Measurements from ENCODE around the gene AMIGO2.
"Not testable (repeated sequence)": the region's sequence is repeated elsewhere in the genome, so short reads cannot be mapped to it uniquely, and the experiment has no call there.

AMIGO2 gene

DNA sequence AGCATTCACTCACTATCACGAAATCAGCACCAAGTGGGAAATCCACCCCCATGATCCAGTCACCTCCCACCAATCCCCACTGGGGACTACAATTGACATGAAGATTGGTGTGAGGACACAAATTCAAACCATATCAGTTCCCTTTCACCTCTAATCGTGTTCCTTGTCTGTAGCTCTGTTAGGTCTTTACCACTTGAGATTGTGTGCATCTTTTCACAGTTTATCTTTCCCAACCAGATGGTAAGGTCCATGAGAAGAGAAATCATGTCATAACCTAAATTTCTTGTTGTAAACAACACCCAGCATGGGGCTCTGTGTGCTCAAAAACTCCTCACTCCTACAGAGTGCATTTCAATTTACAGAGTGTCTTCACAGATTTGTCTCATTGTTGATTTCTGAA lies 27.5 kb downstream of the AMIGO2 start:
- no peak overlapping the region for H3K27ac ChIP-seq (ENCODE audit: low read depth, low read length)
- H4K8ac ChIP-seq (ENCODE audit: low read depth, low read length): no peak overlapping the region
- H3K4me1 ChIP-seq (ENCODE audit: control insufficient read depth in 1 of 2, insufficient read depth in 2 of 2, low read length in 2 of 2): no peaks in the 10 kb centered on the region
- no peaks in the 10 kb centered on the region for H3K27me3 ChIP-seq (ENCODE audit: insufficient read depth, low read length)
- peaks cover 11% of the 10 kb centered on the region for H3K9me3 ChIP-seq (ENCODE audit: insufficient read depth, low read depth, low read length)
- H3K14ac ChIP-seq (ENCODE audit: low read length): no peak overlapping the region
- no peak overlapping the region for H2AK5ac ChIP-seq (ENCODE audit: low read length)
- no peak overlapping the region for H2BK120ac ChIP-seq (ENCODE audit: insufficient read depth, low read length, poor library complexity)
- no peak overlapping the region for H4K12ac ChIP-seq (ENCODE audit: low read depth, low read length)
- no peak for DNase-seq
- H2AFZ ChIP-seq (ENCODE audit: insufficient read depth, low read length, poor library complexity): no peak overlapping the region
- no peak overlapping the region for H3K9ac ChIP-seq (ENCODE audit: low read length)
- H3K4me2 ChIP-seq (ENCODE audit: low read length): no peak overlapping the region
- H3K36me3 ChIP-seq (ENCODE audit: control insufficient read depth in 1 of 2, insufficient read depth in 2 of 2, low read length in 2 of 2): peaks cover 0 to 1% of the 10 kb centered on the region in 2 experiments
- no CpG with 5 or more reads among the region's 2 CpGs for WGBS (ENCODE audit: extremely low coverage, insufficient coverage, insufficient read length)
- no peaks in the 10 kb centered on the region for H3K79me2 ChIP-seq (ENCODE audit: control insufficient read depth, insufficient read depth, low read length, poor library complexity)
- H3K4ac ChIP-seq (ENCODE audit: low read depth, low read length): no peak overlapping the region
- no peak overlapping the region for H4K91ac ChIP-seq (ENCODE audit: low read depth, low read length)
- no peak overlapping the region for H3K4me3 ChIP-seq (ENCODE audit: low read depth, low read length)
- H3K79me1 ChIP-seq (ENCODE audit: low read length): no peaks in the 10 kb centered on the region
- no peak overlapping the region for H3K18ac ChIP-seq (ENCODE audit: low read length)
- H3K23ac ChIP-seq (ENCODE audit: low read length): no peak overlapping the region
- no peak overlapping the region for H2BK5ac ChIP-seq (ENCODE audit: low read depth, low read length, poor library complexity)
- no peak overlapping the region for H2BK12ac ChIP-seq (ENCODE audit: low read length)

GRCh38 chr12:47051291-47051690 lies 28.5 kb downstream of the AMIGO2 start:
- WGBS (ENCODE audit: extremely low coverage, insufficient coverage, insufficient read length): no CpG with 5 or more reads among the region's 3 CpGs

GRCh38 chr12:47048541-47048940 lies 31.2 kb downstream of the AMIGO2 start:
- Histone ChIP-seq H3K18ac (ENCODE audit: low read length) (no peak overlapping the region), H3K4me3 (ENCODE audit: low read depth, low read length) (no peak overlapping the region), H3K36me3 (ENCODE audit: control insufficient read depth in 1 of 2, insufficient read depth in 2 of 2, low read length in 2 of 2) (no peaks in the 10 kb centered on the region), H3K79me2 (ENCODE audit: control insufficient read depth, insufficient read depth, low read length, poor library complexity) (no peaks in the 10 kb centered on the region), H3K27me3 (ENCODE audit: insufficient read depth, low read length) (no peaks in the 10 kb centered on the region), H2BK12ac (ENCODE audit: low read length) (no peak overlapping the region), H4K91ac (ENCODE audit: low read depth, low read length) (no peak overlapping the region), H2BK120ac (ENCODE audit: insufficient read depth, low read length, poor library complexity) (no peak overlapping the region), H3K23ac (ENCODE audit: low read length) (no peak overlapping the region), H2AK5ac (ENCODE audit: low read length) (no peak overlapping the region), H2AFZ (ENCODE audit: insufficient read depth, low read length, poor library complexity) (no peak overlapping the region), H3K14ac (ENCODE audit: low read length) (no peak overlapping the region), H2BK5ac (ENCODE audit: low read depth, low read length, poor library complexity) (no peak overlapping the region), H3K9me3 (ENCODE audit: insufficient read depth, low read depth, low read length) (peaks cover 5% of the 10 kb centered on the region), H3K27ac (ENCODE audit: low read depth, low read length) (no peak overlapping the region), H3K4ac (ENCODE audit: low read depth, low read length) (no peak overlapping the region), H4K8ac (ENCODE audit: low read depth, low read length) (no peak overlapping the region), H3K4me2 (ENCODE audit: low read length) (no peak overlapping the region), H3K4me1 (ENCODE audit: control insufficient read depth in 1 of 2, insufficient read depth in 2 of 2, low read length in 2 of 2) (no peaks in the 10 kb centered on the region), H3K9ac (ENCODE audit: low read length) (no peak overlapping the region), H4K12ac (ENCODE audit: low read depth, low read length) (no peak overlapping the region), H3K79me1 (ENCODE audit: low read length) (no peaks in the 10 kb centered on the region)
- no peak for DNase-seq

More at GRCh38 chr12:47051291-47051690, 28.5 kb downstream of the AMIGO2 start:
- not testable (repeated sequence) for H3K23ac ChIP-seq (ENCODE audit: low read length); H3K79me2 ChIP-seq (ENCODE audit: control insufficient read depth, insufficient read depth, low read length, poor library complexity); H3K9ac ChIP-seq (ENCODE audit: low read length); H3K36me3 ChIP-seq (ENCODE audit: control insufficient read depth in 1 of 2, insufficient read depth in 2 of 2, low read length in 2 of 2); H2BK120ac ChIP-seq (ENCODE audit: insufficient read depth, low read length, poor library complexity); H3K4me1 ChIP-seq (ENCODE audit: control insufficient read depth in 1 of 2, insufficient read depth in 2 of 2, low read length in 2 of 2); H2BK5ac ChIP-seq (ENCODE audit: low read depth, low read length, poor library complexity); H3K4me2 ChIP-seq (ENCODE audit: low read length); H2AK5ac ChIP-seq (ENCODE audit: low read length); H3K4me3 ChIP-seq (ENCODE audit: low read depth, low read length); H4K12ac ChIP-seq (ENCODE audit: low read depth, low read length); H3K79me1 ChIP-seq (ENCODE audit: low read length); H4K91ac ChIP-seq (ENCODE audit: low read depth, low read length); H2AFZ ChIP-seq (ENCODE audit: insufficient read depth, low read length, poor library complexity); H4K8ac ChIP-seq (ENCODE audit: low read depth, low read length); H3K27me3 ChIP-seq (ENCODE audit: insufficient read depth, low read length); H3K27ac ChIP-seq (ENCODE audit: low read depth, low read length); H2BK12ac ChIP-seq (ENCODE audit: low read length); H3K4ac ChIP-seq (ENCODE audit: low read depth, low read length); DNase-seq; H3K18ac ChIP-seq (ENCODE audit: low read length); H3K9me3 ChIP-seq (ENCODE audit: insufficient read depth, low read depth, low read length); H3K14ac ChIP-seq (ENCODE audit: low read length)

GRCh38 chr12:47041327-47041726 lies 38.4 kb downstream of the AMIGO2 start:
- no peak overlapping the region for H3K23ac ChIP-seq (ENCODE audit: low read length)
- H4K12ac ChIP-seq (ENCODE audit: low read depth, low read length): no peak overlapping the region
- H4K8ac ChIP-seq (ENCODE audit: low read depth, low read length): no peak overlapping the region
- H3K4me3 ChIP-seq (ENCODE audit: low read depth, low read length): no peak overlapping the region
- H3K18ac ChIP-seq (ENCODE audit: low read length): no peak overlapping the region
- no peaks in the 10 kb centered on the region for H3K79me1 ChIP-seq (ENCODE audit: low read length)
- H3K4me2 ChIP-seq (ENCODE audit: low read length): no peak overlapping the region
- H4K91ac ChIP-seq (ENCODE audit: low read depth, low read length): no peak overlapping the region
- H2BK120ac ChIP-seq (ENCODE audit: insufficient read depth, low read length, poor library complexity): no peak overlapping the region
- no peak overlapping the region for H2AFZ ChIP-seq (ENCODE audit: insufficient read depth, low read length, poor library complexity)
- WGBS (ENCODE audit: extremely low coverage, insufficient coverage, insufficient read length): no CpG with 5 or more reads among the region's 4 CpGs
- no peaks in the 10 kb centered on the region for H3K36me3 ChIP-seq (ENCODE audit: control insufficient read depth in 1 of 2, insufficient read depth in 2 of 2, low read length in 2 of 2)
- H2AK5ac ChIP-seq (ENCODE audit: low read length): no peak overlapping the region
- H2BK5ac ChIP-seq (ENCODE audit: low read depth, low read length, poor library complexity): no peak overlapping the region
- H3K14ac ChIP-seq (ENCODE audit: low read length): no peak overlapping the region
- H3K27ac ChIP-seq (ENCODE audit: low read depth, low read length): no peak overlapping the region
- no peak for DNase-seq
- H3K9ac ChIP-seq (ENCODE audit: low read length): no peak overlapping the region
- no peaks in the 10 kb centered on the region for H3K4me1 ChIP-seq (ENCODE audit: control insufficient read depth in 1 of 2, insufficient read depth in 2 of 2, low read length in 2 of 2)
- H2BK12ac ChIP-seq (ENCODE audit: low read length): no peak overlapping the region
- H3K4ac ChIP-seq (ENCODE audit: low read depth, low read length): no peak overlapping the region
- no peaks in the 10 kb centered on the region for H3K27me3 ChIP-seq (ENCODE audit: insufficient read depth, low read length)
- H3K9me3 ChIP-seq (ENCODE audit: insufficient read depth, low read depth, low read length): no peaks in the 10 kb centered on the region
- no peaks in the 10 kb centered on the region for H3K79me2 ChIP-seq (ENCODE audit: control insufficient read depth, insufficient read depth, low read length, poor library complexity)

Data from trophoblast cell (in vitro differentiated cells and primary cell).